GM21423 (cell line): ENCODE measurements around the gene SEPTIN1.

Experiments used
- ATAC-seq: cut with Tn5 transposase; IDR thresholded peaks from one replicate; pipeline ENCODE4 v1.9.1; 2021; ENCODE audit warnings: mild to moderate bottlenecking, moderate library complexity; ENCODE audit not compliant: unreplicated experiment

SEPTIN1 gene

GRCh38 chr16:30382111-30382881, at the start of gene SEPTIN1:
TSS of gene SEPTIN1 (minus strand) at chr16:30382561. CDS start at chr16:30382542, 19 bp downstream.
- no peak for ATAC-seq

GRCh38 chr16:30430428-30430970, 48.1 kb upstream of the SEPTIN1 start:
- no peak for ATAC-seq

GRCh38 chr16:30429678-30430427, 47.5 kb upstream of the SEPTIN1 start, which contains the start of gene DCTPP1:
TSS of gene DCTPP1 (minus strand) at chr16:30430030. CDS start at chr16:30429980, 50 bp downstream.
- ATAC-seq = peak; percentile 96

- no peak for ATAC-seq
These were observed 47.0 kb upstream of the SEPTIN1 start for GRCh38 chr16:30429418-30429677.

GRCh38 chr16:30428055-30428454, 45.7 kb upstream of the SEPTIN1 start:
- ATAC-seq = no peak

GRCh38 chr16:30421010-30421409, 38.6 kb upstream of the SEPTIN1 start:
- ATAC-seq = no peak

- no peak for ATAC-seq
These were observed 36.2 kb upstream of the SEPTIN1 start for GRCh38 chr16:30418350-30419181.

- ATAC-seq = peak; percentile 70
These were observed 35.4 kb upstream of the SEPTIN1 start for GRCh38 chr16:30417529-30418349.

GRCh38 chr16:30416624-30417528, 34.5 kb upstream of the SEPTIN1 start:
- ATAC-seq = no peak

GRCh38 chr16:30416047-30416603, 33.8 kb upstream of the SEPTIN1 start:
- no peak for ATAC-seq

- no peak for ATAC-seq
These were observed 31.8 kb upstream of the SEPTIN1 start for GRCh38 chr16:30414159-30414558.

- no peak for ATAC-seq
These were observed 30.9 kb upstream of the SEPTIN1 start for GRCh38 chr16:30413112-30413806.

GRCh38 chr16:30409125-30410060, 27.0 kb upstream of the SEPTIN1 start:
- peak; percentile 47 for ATAC-seq

GRCh38 chr16:30407804-30408534, 25.6 kb upstream of the SEPTIN1 start:
- ATAC-seq = no peak

- ATAC-seq = peak; percentile 77
These were observed 24.9 kb upstream of the SEPTIN1 start, which contains the start of gene ZNF771 for GRCh38 chr16:30407102-30407803. TSS of gene ZNF771 (plus strand) at chr16:30407606. CDS start at chr16:30408054, 448 bp downstream.

- ATAC-seq = no peak
These were observed 24.4 kb upstream of the SEPTIN1 start for GRCh38 chr16:30406795-30407101.
